Measurements from ENCODE around the gene VGF.
"Not testable (repeated sequence)": the region's sequence is repeated elsewhere in the genome, so short reads cannot be mapped to it uniquely, and the experiment has no call there.

Gene VGF

GRCh38 chr7:101133621-101134398 is 31.6 kb downstream of the VGF start:
- DNase-seq: no peak

GRCh38 chr7:101132626-101133600 is 32.5 kb downstream of the VGF start:
- DNase-seq: not testable (repeated sequence)

DNA sequence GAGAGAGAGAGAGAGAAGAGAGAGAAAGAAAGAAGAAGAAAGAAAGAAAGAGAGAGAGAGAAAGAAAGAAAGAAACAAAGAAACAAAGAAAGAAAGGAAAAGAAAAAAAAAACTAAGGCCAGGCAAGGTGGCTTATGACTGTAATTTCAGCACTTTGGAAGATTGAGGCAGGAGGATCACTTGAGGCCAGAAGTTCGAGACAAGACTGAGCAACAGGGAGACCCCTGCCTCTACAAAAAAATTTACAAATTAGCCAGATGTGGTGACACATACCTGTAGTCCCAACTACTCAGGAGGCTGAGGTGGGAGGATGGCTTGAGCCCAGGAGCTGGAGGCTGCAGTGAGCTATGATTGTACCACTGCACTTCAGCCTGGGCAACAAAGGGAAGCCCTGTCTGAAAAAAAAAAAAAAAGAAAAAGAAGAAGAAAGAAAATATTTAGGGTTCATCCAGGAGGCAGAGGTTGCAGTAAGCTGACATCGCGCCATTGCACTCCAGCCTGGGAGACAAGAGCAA is 35.7 kb downstream of the VGF start:
- no peak for DNase-seq

- peak; percentile 67 for DNase-seq
Observed at GRCh38 chr7:101128040-101128834, 37.1 kb downstream of the VGF start.

DNA sequence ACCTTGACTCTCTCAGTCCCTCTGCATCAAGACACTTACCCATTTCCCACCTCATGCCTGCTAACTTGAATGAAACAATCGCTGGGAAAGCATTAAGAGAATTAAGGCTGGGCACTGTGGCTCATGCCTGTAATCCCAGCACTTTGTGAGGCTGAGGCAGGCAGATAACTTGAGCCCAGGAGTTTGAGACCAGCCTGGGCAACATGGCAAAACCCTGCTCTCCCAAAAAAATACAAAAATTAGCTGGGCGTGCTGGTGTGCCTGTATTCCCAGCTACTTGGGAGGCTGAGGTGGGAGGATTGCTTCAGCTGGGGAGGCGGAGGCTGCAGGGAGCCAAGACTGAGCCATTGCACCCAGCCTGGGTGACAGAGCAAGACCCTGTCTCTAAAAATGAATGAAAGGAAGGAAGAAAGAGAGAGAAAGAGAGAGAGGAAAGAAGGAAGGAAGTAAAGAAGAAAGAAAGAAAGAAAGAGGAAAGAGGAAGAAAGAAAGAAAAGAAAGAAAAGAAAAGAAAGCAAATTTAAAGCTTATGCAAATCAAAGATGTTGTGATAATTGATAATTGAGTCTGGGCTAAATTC is 37.8 kb downstream of the VGF start:
- no peak for DNase-seq

DNA sequence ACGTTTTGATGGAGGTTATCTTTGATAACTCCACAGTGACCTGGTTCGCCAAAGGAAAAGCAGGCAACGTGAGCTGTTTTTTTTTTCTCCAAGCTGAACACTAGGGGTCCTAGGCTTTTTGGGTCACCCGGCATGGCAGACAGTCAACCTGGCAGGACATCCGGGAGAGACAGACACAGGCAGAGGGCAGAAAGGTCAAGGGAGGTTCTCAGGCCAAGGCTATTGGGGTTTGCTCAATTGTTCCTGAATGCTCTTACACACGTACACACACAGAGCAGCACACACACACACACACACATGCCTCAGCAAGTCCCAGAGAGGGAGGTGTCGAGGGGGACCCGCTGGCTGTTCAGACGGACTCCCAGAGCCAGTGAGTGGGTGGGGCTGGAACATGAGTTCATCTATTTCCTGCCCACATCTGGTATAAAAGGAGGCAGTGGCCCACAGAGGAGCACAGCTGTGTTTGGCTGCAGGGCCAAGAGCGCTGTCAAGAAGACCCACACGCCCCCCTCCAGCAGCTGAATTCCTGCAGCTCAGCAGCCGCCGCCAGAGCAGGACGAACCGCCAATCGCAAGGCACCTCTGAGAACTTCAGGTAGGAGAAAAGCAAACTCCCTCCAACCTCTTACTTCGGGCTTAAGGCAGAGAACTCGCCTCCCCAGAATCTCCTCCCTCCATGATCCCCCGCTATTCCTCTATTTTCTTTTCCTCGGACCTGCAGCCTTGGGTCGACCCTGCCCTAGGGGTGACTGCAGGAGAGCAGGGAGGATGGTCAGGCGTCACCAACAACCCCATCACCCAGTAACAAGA is 38.5 kb downstream of the VGF start, which contains the start of gene SERPINE1:
Gene SERPINE1 (plus strand): TSS at position 454 of the 809 bp plus-strand sequence. CDS start 1,290 bp downstream, outside the sequence.
- peak; percentile 50 for DNase-seq

- DNase-seq: no peak
Observed at GRCh38 chr7:101125989-101126650, 39.2 kb downstream of the VGF start.

- peak; percentile 13 for DNase-seq
Observed at GRCh38 chr7:101124376-101125056, 40.9 kb downstream of the VGF start.

DNA sequence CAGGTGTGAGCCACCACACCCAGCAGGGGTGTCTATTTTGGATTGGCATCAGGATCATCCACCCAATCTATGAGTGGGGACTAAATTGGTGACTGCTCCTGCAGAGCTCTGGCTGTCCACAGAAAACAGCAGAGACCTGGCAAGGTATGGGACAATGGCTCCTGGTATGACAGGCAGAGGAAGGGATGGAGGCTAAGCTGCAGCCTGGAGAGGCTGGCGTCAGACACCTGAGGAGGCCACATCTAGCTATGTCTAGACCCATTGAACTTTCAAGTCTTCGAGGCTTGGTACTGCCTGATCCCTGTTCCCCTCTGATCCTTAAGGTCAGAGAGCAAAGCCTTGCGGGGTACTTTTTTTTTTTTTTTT is 41.7 kb downstream of the VGF start:
- no peak for DNase-seq

DNA sequence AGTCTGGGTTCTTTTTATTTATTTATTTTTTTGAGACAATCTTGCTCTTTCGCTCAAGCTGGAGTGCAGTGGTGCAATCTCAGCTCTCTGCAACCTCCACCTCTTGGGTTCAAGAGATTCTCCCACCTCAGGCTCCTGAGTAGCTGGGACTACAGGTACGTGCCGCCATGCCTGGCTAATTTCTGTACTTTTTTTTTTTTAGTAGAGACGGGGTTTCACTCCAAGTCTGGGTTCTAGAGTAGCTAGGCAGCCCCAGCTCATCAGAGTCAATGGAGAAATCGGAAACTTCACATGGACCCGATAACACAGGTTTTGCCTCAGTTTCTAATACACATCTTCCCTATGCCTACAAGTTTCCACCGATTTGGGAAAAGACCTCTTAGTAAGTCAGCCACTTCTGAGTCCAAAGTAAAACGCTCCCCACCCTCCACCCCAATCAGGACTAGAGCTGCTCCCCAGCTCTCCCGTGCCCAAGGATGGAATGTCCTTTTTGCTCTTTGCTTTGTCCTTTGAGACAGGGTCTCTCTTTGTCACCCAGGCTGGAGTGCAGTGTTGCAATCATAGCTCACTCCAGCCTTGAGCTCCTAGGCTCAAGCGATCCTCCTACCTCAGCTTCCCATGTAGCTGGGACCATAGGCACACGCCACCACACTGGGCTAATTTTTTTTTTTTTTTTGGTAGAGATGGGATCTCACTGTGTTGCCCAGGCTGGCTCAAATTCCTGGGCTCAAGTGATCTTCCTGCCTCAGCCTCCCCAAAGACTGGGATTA is 42.3 kb downstream of the VGF start:
- no peak for DNase-seq

DNA sequence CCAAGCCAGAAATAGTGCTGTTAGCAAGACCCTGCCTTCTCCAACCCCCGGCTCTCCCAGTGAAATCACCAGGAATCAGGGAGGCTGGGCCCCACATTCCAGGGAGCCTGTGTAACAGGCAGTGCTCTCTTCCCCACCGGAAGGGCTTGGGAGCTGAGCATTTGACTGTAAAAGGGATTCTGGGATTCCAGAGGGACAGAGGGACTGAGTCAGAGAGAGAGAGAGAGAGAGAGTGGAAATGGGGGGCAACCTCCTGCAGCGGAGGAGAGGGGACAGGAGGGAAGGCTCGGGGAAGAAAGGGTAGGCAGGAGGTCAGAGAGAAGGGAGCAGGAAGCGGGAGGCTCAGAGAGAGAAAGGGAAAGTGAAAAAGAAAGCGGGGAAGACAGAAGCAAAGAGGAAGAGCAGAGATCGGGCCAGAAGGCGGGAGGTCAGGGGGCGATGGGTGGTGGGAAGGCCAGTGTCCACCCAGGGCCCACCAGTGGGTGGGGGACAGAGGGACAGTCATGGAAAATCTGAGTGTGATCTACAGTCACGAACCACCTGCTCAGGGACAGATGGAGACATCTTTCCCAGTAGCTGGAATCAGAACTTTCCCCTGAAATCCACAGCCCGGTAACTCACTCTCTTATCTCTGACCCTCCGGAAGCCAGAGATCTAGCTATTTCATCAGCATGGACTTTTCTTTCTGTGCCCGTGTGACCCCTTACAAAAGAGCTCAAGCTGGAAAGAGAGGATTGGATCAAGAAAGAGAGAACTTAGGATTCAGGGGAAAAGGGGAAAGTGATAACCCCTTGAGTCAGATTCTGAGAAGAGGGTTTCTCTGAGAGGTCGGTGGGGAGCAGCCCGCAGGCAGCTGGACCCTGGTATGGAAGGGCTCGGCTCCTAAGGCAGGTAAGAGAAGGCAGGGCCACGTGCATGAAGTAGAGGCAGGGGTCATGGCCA is 43.1 kb downstream of the VGF start:
- no peak for DNase-seq

DNA sequence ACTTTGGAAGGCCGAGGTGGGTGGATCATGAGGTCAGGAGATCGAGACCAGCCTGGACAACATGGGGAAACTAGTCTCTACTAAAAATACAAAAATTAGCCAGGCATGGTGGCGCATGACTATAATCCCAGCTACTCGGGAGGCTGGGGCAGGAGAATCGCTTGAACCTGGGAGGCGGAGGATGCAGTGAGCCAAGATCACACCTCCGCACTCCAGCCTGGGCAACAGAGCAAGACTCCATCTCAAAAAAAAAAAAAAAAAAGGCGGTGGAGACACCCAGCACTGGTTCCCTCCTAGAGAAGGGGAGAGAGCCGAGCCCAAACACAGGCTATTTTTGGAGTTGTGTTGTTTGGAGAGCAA is 43.8 kb downstream of the VGF start:
- DNase-seq: not testable (repeated sequence)

DNA sequence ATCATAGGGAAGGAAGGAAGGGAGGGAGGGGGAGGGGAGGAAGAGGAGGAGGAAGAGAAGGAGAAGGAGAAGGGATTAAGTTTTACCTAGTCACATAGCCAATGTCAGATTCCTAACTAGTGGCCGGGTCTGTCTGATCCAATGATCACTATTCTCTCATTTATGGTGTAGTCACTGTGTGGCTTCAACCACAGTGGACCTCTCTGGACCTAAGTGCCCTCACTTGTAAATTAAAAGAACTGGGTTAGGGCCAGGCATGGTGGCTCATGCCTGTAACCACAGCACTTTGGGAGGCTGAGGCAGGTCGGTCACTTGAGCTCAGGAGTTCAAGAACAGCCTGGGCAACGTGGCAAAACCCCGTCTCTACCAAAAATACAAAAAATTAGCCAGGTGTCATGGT is 45.1 kb downstream of the VGF start:
- no peak for DNase-seq

DNA sequence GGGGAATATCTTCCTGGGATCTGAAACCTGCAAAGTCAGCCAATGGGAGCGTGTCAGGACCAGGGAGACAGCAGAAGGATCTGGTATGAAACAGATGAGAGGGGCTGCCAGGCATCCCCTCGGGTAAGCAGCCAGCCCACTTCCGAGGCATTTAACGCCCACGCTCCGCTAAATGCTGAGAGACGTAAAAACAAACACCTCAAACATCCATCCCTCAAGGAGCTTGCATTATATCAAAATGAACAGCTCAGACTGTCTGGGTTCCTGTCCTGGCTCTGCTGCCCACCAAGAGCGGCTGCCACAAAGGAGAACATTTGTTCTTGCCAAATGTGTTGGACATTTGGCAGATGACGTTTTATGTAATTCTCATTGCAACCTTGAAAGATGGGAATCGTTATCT is 45.5 kb downstream of the VGF start:
- DNase-seq: no peak

DNA sequence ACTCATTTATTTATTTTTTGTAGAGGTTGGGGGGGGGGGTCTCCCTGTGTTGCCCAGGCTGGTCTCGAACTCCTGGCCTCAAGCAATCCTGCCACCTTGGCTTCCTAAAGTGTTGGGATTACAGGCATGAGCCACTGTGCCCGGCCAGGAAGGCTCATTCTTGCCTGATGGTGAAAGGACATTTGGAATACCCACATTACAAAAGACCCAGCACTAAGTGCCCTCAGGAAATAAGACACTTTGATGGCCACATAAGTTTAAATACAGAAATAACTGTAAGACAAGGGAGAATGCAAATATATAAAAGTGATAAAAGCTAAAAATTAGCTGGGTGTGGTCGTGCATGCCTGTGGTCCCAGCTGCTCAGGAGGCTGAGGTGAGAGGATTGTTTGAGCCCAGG is 46.5 kb downstream of the VGF start:
- no peak for DNase-seq

- DNase-seq: no peak
Observed at GRCh38 chr7:101116898-101117297, 48.5 kb downstream of the VGF start.

GRCh38 chr7:101115215-101115614 is 50.2 kb downstream of the VGF start:
- no peak for DNase-seq

- no peak for DNase-seq
Observed at GRCh38 chr7:101114492-101114891, 50.9 kb downstream of the VGF start.
